ENCODE data around the gene ELK3. TPM values are rescaled to one million over a fixed set of nuclear protein-coding genes. Genes with fewer than 3 reads are reported as not detected.

The ELK3 gene
- total RNA-seq, 2 donors from 2014 or later = 17.1 to 18.1 TPM

GRCh38 chr12:96192926-96193573 lies 1.1 kb upstream of the ELK3 start:
- Histone ChIP-seq H3K27me3 (ENCODE audit: control insufficient read depth, insufficient read depth, low read length, poor library complexity, severe bottlenecking) (no peaks in the 10 kb centered on the region), H3K9ac (ENCODE audit: extremely low read depth, low read length, poor library complexity, severe bottlenecking) (no peak overlapping the region), H3K9me3 (ENCODE audit: control insufficient read depth, low read length) (no peaks in the 10 kb centered on the region), H3K27ac (ENCODE audit: low read depth, low read length) (no peak overlapping the region), H3K36me3 (ENCODE audit: control insufficient read depth, insufficient read depth, low read length) (no peaks in the 10 kb centered on the region), H3K4me3 (ENCODE audit: low read length) (no peak overlapping the region), H3K4me1 (ENCODE audit: control insufficient read depth, insufficient read depth, low read length) (no peaks in the 10 kb centered on the region)
- peak overlapping the region; percentile 89 for H3K4me3 Mint-ChIP-seq
- H3K9me3 Mint-ChIP-seq = no peaks in the 10 kb centered on the region
- H3K4me1 Mint-ChIP-seq = peaks cover 7% of the 10 kb centered on the region
- no peaks in the 10 kb centered on the region for H3K36me3 Mint-ChIP-seq (ENCODE audit: low read depth)
- 65 to 80% methylated on average over 7 to 8 of the region's 9 CpGs for WGBS, 2 experiments (ENCODE audit: insufficient coverage in 1 of 2, insufficient read length in 1 of 2)
- no peaks in the 10 kb centered on the region for H3K27me3 Mint-ChIP-seq (ENCODE audit: insufficient read depth)
- no peak for TF ChIP-seq CTCF (conservative IDR thresholded peaks at IDR 0.05)
- no peak for DNase-seq
- H3K27ac Mint-ChIP-seq = no peak overlapping the region

GRCh38 chr12:96194576-96194889 lies 358 bp downstream of the ELK3 start:
- Histone ChIP-seq H3K9me3 (ENCODE audit: control insufficient read depth, low read length) (no peaks in the 10 kb centered on the region), H3K27ac (ENCODE audit: low read depth, low read length) (no peak overlapping the region), H3K4me3 (ENCODE audit: low read length) (peak overlapping the region; percentile 89), H3K4me1 (ENCODE audit: control insufficient read depth, insufficient read depth, low read length) (no peaks in the 10 kb centered on the region), H3K27me3 (ENCODE audit: control insufficient read depth, insufficient read depth, low read length, poor library complexity, severe bottlenecking) (no peaks in the 10 kb centered on the region), H3K9ac (ENCODE audit: extremely low read depth, low read length, poor library complexity, severe bottlenecking) (peak overlapping the region; percentile 38), H3K36me3 (ENCODE audit: control insufficient read depth, insufficient read depth, low read length) (no peaks in the 10 kb centered on the region)
- H3K27me3 Mint-ChIP-seq (ENCODE audit: insufficient read depth) = no peaks in the 10 kb centered on the region
- peak overlapping the region; percentile 91 for H3K27ac Mint-ChIP-seq
- WGBS, 2 experiments (ENCODE audit: insufficient coverage in 1 of 2, insufficient read length in 1 of 2) = 0% methylated on average over 5 to 22 of the region's 24 CpGs
- no peaks in the 10 kb centered on the region for H3K36me3 Mint-ChIP-seq (ENCODE audit: low read depth)
- H3K4me1 Mint-ChIP-seq = peaks cover 7% of the 10 kb centered on the region
- no peaks in the 10 kb centered on the region for H3K9me3 Mint-ChIP-seq
- H3K4me3 Mint-ChIP-seq = peak overlapping the region; percentile 89
- no peak for TF ChIP-seq CTCF (conservative IDR thresholded peaks at IDR 0.05)
- DNase-seq = no peak

- Histone ChIP-seq H3K36me3 (ENCODE audit: control insufficient read depth, insufficient read depth, low read length) (no peaks in the 10 kb centered on the region), H3K4me1 (ENCODE audit: control insufficient read depth, insufficient read depth, low read length) (no peaks in the 10 kb centered on the region), H3K27ac (ENCODE audit: low read depth, low read length) (peak overlapping the region; percentile 73), H3K9me3 (ENCODE audit: control insufficient read depth, low read length) (no peaks in the 10 kb centered on the region), H3K4me3 (ENCODE audit: low read length) (peak overlapping the region; percentile 96), H3K9ac (ENCODE audit: extremely low read depth, low read length, poor library complexity, severe bottlenecking) (peak overlapping the region; percentile 57), H3K27me3 (ENCODE audit: control insufficient read depth, insufficient read depth, low read length, poor library complexity, severe bottlenecking) (no peaks in the 10 kb centered on the region)
- TF ChIP-seq CTCF (conservative IDR thresholded peaks at IDR 0.05) = no peak
- Mint-ChIP-seq H3K4me1 (peaks cover 7% of the 10 kb centered on the region), H3K4me3 (peak overlapping the region; percentile 89), H3K9me3 (no peaks in the 10 kb centered on the region), H3K27ac (peak overlapping the region; percentile 93), H3K36me3 (ENCODE audit: low read depth) (no peaks in the 10 kb centered on the region), H3K27me3 (ENCODE audit: insufficient read depth) (no peaks in the 10 kb centered on the region)
- 0 to 1% methylated on average over 15 to 44 of the region's 44 CpGs for WGBS, 2 experiments (ENCODE audit: insufficient coverage in 1 of 2, insufficient read length in 1 of 2)
- DNase-seq = peak; percentile 83
These were observed 1.0 kb downstream of the ELK3 start for GRCh38 chr12:96194971-96195844.

Data from endodermal cell (in vitro differentiated cells).